GM06990 (cell line): ENCODE data around the gene POU4F3.

Experiments
- DNase-seq: peaks from one replicate; pipeline ENCODE4 v3.0.0-alpha.2; 2011; ENCODE audit not compliant: insufficient read length; ENCODE audit errors: extremely low read depth
- H3K27me3 ChIP-seq: replicated peaks from 2 replicates; pipeline ENCODE4 v1.6.0; 2011; ENCODE audit warnings: low read length; ENCODE audit not compliant: control insufficient read depth, insufficient read depth
- H3K36me3 ChIP-seq: 2 replicates; pipeline ENCODE4 v1.5.1; 2011; ENCODE audit warnings: low read length; ENCODE audit not compliant: control insufficient read depth, insufficient read depth
- H3K4me3 ChIP-seq: replicated peaks from 2 replicates; pipeline ENCODE4 v1.5.1; 2011; ENCODE audit warnings: low read depth, mild to moderate bottlenecking, control low read depth, low read length
- CTCF ChIP-seq: IDR thresholded peaks from 2 replicates; pipeline ENCODE4 v1.5.1; 2011; ENCODE audit warnings: low read length, control low read depth, mild to moderate bottlenecking, inconsistent platforms; ENCODE audit not compliant: insufficient read depth, poor library complexity, severe bottlenecking

POU4F3 gene

GRCh38 chr5:146345578-146346366 is 7.1 kb downstream of the POU4F3 start:
- H3K27me3 ChIP-seq, result peaks cover 6% of the 10 kb centered on the region
- DNase-seq, result no peak
- no peak for TF ChIP-seq CTCF

GRCh38 chr5:146357126-146357525 is 18.5 kb downstream of the POU4F3 start:
- DNase-seq, result no peak
- Histone ChIP-seq H3K27me3 (no peaks in the 10 kb centered on the region), H3K4me3 (no peak overlapping the region), H3K36me3 (no peaks in the 10 kb centered on the region)
- no peak for TF ChIP-seq CTCF

More at GRCh38 chr5:146345578-146346366, 7.1 kb downstream of the POU4F3 start:
- no peak overlapping the region for H3K4me3 ChIP-seq
- no peaks in the 10 kb centered on the region for H3K36me3 ChIP-seq

- Histone ChIP-seq H3K4me3 (no peak overlapping the region), H3K27me3 (no peaks in the 10 kb centered on the region; the same call in 1 of the 2 replicates), H3K36me3 (no peaks in the 10 kb centered on the region)
- no peak for TF ChIP-seq CTCF
- DNase-seq, result no peak
Measured at GRCh38 chr5:146359836-146360235, 21.2 kb downstream of the POU4F3 start.

- no peaks in the 10 kb centered on the region; the same call in 1 of the 2 replicates for H3K27me3 ChIP-seq
- DNase-seq, result no peak
- no peaks in the 10 kb centered on the region for H3K36me3 ChIP-seq
- no peak overlapping the region for H3K4me3 ChIP-seq
- no peak for TF ChIP-seq CTCF
Measured at GRCh38 chr5:146363161-146363874, 24.7 kb downstream of the POU4F3 start.

GRCh38 chr5:146365618-146366017 is 27.0 kb downstream of the POU4F3 start:
- TF ChIP-seq CTCF, result no peak
- no peak overlapping the region for H3K4me3 ChIP-seq
- no peaks in the 10 kb centered on the region for H3K36me3 ChIP-seq
- no peaks in the 10 kb centered on the region; the same call in 1 of the 2 replicates for H3K27me3 ChIP-seq
- DNase-seq, result no peak
